GM12865 (cell line): ENCODE measurements around the gene PDE11A.

ENCODE experiments used
- DNase-seq: peaks from one replicate; pipeline ENCODE4 v3.0.0; 2010; ENCODE audit warnings: low read depth
- H3K4me3 ChIP-seq: 2 replicates; pipeline ENCODE4 v1.5.1; 2011; ENCODE audit warnings: mild to moderate bottlenecking, low read depth, low read length, control low read depth
- TF ChIP-seq, protein P1 (sequence below): IDR thresholded peaks from 2 replicates; pipeline ENCODE4 v1.5.1; 2011; ENCODE audit warnings: low read length, control low read depth, low read depth, inconsistent platforms; ENCODE audit not compliant: insufficient read depth; ENCODE audit errors: missing control alignments

PDE11A gene

DNA sequence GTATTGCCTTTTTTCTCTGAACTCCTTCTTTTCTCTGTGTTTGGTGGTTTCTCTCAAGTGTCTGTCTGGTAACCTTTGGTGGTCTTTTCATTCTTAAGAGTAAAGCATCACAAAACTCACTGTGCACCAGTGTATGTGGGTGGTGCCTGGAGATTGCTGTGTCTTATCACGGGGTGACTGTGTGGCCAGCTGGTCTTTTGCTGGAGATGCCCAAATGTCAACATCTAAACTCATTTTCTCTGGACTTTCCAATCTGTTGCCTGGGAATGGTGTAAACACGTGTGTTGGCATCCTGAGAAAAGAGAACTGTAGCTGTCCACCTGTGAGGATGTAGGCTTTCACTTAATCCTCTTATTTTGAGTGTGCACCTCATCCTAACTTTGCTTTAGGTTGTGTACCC, 356.8 kb downstream of the PDE11A start:
- no peak overlapping the region for H3K4me3 ChIP-seq
- no peak for DNase-seq
- TF ChIP-seq, protein P1, sequence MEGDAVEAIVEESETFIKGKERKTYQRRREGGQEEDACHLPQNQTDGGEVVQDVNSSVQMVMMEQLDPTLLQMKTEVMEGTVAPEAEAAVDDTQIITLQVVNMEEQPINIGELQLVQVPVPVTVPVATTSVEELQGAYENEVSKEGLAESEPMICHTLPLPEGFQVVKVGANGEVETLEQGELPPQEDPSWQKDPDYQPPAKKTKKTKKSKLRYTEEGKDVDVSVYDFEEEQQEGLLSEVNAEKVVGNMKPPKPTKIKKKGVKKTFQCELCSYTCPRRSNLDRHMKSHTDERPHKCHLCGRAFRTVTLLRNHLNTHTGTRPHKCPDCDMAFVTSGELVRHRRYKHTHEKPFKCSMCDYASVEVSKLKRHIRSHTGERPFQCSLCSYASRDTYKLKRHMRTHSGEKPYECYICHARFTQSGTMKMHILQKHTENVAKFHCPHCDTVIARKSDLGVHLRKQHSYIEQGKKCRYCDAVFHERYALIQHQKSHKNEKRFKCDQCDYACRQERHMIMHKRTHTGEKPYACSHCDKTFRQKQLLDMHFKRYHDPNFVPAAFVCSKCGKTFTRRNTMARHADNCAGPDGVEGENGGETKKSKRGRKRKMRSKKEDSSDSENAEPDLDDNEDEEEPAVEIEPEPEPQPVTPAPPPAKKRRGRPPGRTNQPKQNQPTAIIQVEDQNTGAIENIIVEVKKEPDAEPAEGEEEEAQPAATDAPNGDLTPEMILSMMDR, result no peak

DNA sequence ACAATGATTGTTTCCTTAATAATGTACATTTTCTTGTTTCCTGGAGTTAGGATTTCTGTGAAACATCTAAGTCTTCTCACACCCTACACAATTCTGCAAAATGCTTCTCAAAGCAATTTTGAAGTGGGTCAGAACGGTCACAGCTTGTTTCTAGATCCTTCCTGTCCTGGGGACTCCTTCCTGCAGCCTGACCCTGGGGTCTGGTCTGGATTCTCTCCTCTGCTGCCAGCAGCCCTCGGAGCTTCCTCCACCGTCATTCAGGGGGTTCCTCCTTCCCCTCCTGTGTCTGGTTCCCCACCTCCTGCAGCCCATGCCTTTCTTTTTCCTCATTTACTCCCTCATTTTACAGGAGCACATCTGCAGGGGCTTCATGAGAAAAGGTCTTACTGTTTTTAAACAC, 357.9 kb downstream of the PDE11A start:
- no peak overlapping the region for H3K4me3 ChIP-seq
- TF ChIP-seq, protein P1, result no peak
- no peak for DNase-seq

DNA sequence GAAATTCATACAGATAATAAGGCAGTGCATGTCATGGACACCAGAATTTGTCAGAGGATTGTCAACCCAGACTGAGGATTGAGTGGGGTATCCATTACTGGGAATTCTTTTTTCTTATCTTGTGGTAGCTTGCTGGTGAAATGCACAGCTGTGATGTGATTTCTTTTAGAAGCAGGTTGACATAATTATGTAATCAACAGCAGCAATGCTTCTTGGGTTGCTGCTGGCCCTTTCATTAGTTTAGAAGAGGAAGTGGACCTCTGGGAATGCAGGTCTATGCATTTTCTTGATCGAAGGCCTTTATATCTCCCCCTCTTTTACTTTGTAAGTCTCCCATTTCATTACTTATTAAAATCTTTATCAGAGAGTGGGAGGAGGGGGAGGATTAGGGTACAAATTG, 360.1 kb downstream of the PDE11A start:
- DNase-seq, result no peak

DNA sequence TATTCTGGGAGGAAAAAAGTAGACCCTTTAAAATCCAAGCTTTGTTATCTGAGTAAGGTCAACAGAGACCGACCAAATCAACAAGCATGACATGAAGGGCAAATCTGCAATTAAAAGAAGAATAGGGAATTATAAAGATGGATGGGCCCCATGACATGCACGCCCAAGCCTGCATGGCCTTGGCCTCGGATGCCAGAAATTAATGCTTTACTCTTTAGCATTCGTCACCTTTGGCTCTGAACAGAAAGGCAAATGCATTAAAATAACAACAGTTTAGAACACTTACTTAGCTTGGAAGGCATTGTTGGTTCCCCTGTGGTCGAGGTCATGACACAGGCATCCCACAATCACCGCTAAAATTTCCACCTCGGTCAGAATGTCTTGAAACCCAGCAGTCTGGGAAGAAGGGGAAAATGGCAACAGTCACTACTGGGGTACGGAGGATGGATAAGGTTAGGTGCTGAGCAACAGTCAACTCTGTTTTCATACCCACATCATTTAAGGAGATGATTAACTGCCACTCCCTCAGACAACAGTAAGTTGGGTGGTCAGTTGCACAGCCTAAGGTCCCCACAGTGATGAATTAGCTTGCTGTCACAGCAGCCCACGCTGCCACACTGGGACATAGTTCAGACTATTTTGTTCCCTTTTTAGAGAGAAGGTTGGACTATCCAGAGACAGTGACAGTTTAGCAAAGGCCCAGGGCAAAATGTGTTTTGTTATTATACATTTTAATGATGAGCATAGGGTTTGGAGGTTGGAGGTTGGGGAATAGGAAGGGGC, 360.9 kb downstream of the PDE11A start:
- no peak for DNase-seq
- H3K4me3 ChIP-seq, result no peak overlapping the region
- TF ChIP-seq, protein P1, result no peak

More for the DNA sequence above, 360.1 kb downstream of the PDE11A start:
- no peak overlapping the region for H3K4me3 ChIP-seq
- TF ChIP-seq, protein P1, result no peak

DNA sequence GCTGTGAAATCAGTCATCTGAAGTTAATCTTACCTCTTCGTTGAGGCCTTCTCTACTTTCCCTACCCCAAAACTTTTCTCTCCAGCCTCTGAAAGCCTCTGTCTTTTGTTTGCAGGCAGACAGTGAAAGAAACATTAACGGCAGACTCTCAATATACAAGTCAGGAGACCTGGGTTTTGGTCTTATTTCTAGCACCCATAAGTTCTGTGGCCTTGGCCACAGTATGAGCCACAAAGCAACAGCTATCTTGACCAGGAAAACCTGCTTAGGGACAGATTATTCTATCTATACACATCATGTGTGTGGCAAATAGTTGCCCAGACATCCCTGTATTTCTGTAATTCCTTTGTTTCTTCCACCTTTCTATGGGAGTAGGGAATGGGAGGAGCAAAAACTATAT, 361.7 kb downstream of the PDE11A start:
- DNase-seq, result no peak
- no peak overlapping the region for H3K4me3 ChIP-seq
- TF ChIP-seq, protein P1, result no peak

DNA sequence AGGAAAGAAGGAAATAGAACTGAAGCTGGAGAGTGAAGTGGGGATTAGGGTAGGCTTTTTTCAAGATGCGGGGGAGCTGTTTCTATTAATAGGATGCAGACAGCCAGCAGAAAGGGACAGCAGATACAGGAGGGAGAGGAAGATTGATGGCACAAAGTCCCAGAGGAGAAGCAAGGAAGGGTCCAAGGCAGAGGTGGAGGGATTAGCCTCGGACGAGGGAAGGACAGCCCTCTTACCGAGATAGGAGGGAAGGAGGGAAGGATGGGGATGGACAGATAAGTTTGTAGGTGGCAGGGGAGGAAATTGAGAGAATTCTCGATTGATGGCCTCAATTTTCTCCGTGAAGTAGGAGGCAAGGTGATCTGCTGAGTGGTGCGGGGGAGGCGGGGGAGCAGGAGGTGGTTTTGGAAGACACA, 362.6 kb downstream of the PDE11A start:
- H3K4me3 ChIP-seq, result no peak overlapping the region
- TF ChIP-seq, protein P1, result no peak
- no peak for DNase-seq
